OCI-LY3 (cell line): ENCODE results near the gene GOSR2.

Experiments
- EZH2phosphoT487 ChIP-seq: fragments of 200-600 bp; shearing (Covaris generic); IDR thresholded peaks from 2 replicates; pipeline ENCODE4 v1.6.1; 2018; ENCODE audit warnings: antibody characterized with exemption, mixed run types, low read depth
- TF ChIP-seq, protein P1 (sequence below): fragments of 200-600, 300-600 bp; sonication (generic); IDR thresholded peaks from 2 replicates; pipeline ENCODE4 v1.5.1; 2014; ENCODE audit warnings: antibody characterized with exemption, low read length, low read depth

DNA sequence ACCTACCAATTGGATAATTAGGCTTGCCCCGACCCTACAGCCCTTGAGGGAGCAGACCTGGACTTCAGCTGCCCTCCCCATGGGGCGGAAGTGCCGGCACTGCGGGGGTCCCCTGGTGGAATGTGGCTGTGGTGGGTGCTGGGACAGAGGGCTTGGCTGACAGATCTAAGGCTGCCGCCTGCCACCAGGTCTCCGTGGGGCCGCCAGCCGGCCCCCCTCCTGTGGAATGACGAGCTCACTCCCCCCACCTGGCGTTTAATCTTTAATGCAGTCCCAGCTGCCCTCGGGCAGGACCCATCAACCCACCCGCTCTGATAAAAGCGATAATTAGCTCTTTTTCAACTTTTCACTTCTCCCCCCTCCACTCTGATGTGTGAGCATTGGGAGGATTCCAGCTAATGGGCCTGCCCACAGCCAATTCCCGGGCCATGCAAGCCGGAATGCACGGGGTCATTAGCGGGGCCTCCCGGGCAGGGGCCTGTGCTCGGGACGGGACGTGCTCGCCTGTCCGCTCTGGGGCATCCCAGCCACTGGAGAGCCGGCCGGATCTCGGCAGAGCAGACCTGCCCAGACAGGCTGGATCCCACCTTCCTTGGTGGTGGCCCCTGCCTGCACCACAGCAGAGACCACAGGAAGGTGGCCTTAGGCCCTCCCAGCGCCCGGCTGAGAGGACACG is 28.3 kb upstream of the GOSR2 start:
- TF ChIP-seq, protein P1, sequence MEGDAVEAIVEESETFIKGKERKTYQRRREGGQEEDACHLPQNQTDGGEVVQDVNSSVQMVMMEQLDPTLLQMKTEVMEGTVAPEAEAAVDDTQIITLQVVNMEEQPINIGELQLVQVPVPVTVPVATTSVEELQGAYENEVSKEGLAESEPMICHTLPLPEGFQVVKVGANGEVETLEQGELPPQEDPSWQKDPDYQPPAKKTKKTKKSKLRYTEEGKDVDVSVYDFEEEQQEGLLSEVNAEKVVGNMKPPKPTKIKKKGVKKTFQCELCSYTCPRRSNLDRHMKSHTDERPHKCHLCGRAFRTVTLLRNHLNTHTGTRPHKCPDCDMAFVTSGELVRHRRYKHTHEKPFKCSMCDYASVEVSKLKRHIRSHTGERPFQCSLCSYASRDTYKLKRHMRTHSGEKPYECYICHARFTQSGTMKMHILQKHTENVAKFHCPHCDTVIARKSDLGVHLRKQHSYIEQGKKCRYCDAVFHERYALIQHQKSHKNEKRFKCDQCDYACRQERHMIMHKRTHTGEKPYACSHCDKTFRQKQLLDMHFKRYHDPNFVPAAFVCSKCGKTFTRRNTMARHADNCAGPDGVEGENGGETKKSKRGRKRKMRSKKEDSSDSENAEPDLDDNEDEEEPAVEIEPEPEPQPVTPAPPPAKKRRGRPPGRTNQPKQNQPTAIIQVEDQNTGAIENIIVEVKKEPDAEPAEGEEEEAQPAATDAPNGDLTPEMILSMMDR = no peak
- TF ChIP-seq EZH2phosphoT487 = no peak
